Naive B cell (primary cell): ENCODE results near the gene FAM117B. TPM values are rescaled to one million over a fixed set of nuclear protein-coding genes. Genes with fewer than 3 reads are reported as not detected.

Experiments
- ATAC-seq, 2 donors: fragments of 150-1000 bp; cut with Tn5 transposase; 2 replicates each; pipeline ENCODE4 v1.10.0; 2021; ENCODE audit warnings: low read depth in 2 of 2, mild to moderate bottlenecking in 2 of 2, moderate library complexity in 2 of 2
- DNase-seq: peaks from one replicate; pipeline ENCODE4 v3.0.0; 2022
- H3K27ac Mint-ChIP-seq, 6 donors: one replicate each; pipeline ENCODE4 v1.8.0; 2020 to 2022; ENCODE audit warnings: mild to moderate bottlenecking in 6 of 6, mixed read lengths in 6 of 6, moderate library complexity in 5 of 6, inconsistent platforms in 2 of 6
- H3K27me3 Mint-ChIP-seq, 3 donors: one replicate each; pipeline ENCODE4 v1.8.0; 2021 to 2022; ENCODE audit warnings: mixed read lengths in 3 of 3, mild to moderate bottlenecking in 1 of 3
- H3K36me3 Mint-ChIP-seq, 2 donors: one replicate each; pipeline ENCODE4 v1.8.0; 2020 to 2022; ENCODE audit warnings: mixed read lengths in 2 of 2, inconsistent platforms in 1 of 2, mild to moderate bottlenecking in 1 of 2
- H3K4me1 Mint-ChIP-seq, 3 donors: one replicate each; pipeline ENCODE4 v1.8.0; 2020 to 2022; ENCODE audit warnings: mixed read lengths in 3 of 3, inconsistent platforms in 1 of 3, mild to moderate bottlenecking in 1 of 3, moderate library complexity in 1 of 3
- H3K4me3 Mint-ChIP-seq, 8 donors: one replicate each; pipeline ENCODE4 v1.8.0; 2020 to 2022; ENCODE audit warnings: mild to moderate bottlenecking in 8 of 8, mixed read lengths in 8 of 8, moderate library complexity in 8 of 8, inconsistent platforms in 2 of 8
- H3K9me3 Mint-ChIP-seq, 7 donors: one replicate each; pipeline ENCODE4 v1.8.0; 2020 to 2022; ENCODE audit warnings: mixed read lengths in 7 of 7, mild to moderate bottlenecking in 5 of 7, inconsistent platforms in 2 of 7, moderate library complexity in 1 of 7
- polyA plus RNA-seq, 6 donors: library from polyadenylated mRNA; unstranded; fragments of 300-500 nt; fragmentation: Illumina TruSeq; gene quantifications; one replicate each; pipeline ENCODE4 v1.2.3, GENCODE V29; 2021; ENCODE audit warnings: low read depth in 6 of 6

The FAM117B gene
- polyA plus RNA-seq = 10 to 100 TPM; 17.7 to 31.3 (median 21.8) TPM

- Mint-ChIP-seq H3K4me3 (peak within 1 kb of the TSS; percentile 88 to 100 (median 98)), H3K27ac (peak within 1 kb of the TSS; percentile 88 to 99 (median 98)), H3K27me3 (no peaks in the 10 kb centered on the region), H3K9me3 (no peaks in the 10 kb centered on the region), H3K4me1 (peaks cover 40 to 66% (median 44%) of the 10 kb centered on the region in 3 donors), H3K36me3 (peaks cover 5 to 6% of the 10 kb centered on the region in 2 donors)
- ATAC-seq = peak; percentile 83 to 86
- DNase-seq = peak; percentile 98
Measured at GRCh38 chr2:202634556-202635427, at the start of gene FAM117B. Gene FAM117B, plus strand, starts transcription at chr2:202634969. Its CDS starts 219 bp downstream, at chr2:202635188.

GRCh38 chr2:202588647-202589581 lies 45.9 kb upstream of the FAM117B start:
- peak overlapping the region in 3 of 6 donors; percentile 50 to 77 (median 60) for H3K27ac Mint-ChIP-seq

DNA sequence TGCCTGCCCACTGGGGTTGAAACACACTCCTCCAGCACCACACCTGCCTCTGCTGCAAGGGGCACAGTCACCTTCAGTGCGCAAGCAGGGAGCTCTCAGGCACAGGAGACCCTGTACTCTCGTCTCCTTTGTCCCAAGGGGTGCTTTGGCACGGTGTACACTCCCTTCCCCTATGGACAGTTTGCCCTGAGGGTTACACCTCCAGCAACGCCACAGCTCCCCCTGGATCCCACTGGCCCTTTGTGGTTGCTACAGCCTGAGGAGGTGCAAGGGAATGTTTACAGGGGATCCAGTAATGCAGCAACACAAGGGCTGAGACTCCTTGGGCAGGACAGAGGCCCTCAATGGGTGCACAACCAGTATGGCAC lies 45.2 kb upstream of the FAM117B start:
- H3K36me3 Mint-ChIP-seq = no peaks in the 10 kb centered on the region
- H3K27me3 Mint-ChIP-seq = no peaks in the 10 kb centered on the region
- ATAC-seq (no peak), DNase-seq (no peak)
- H3K27ac Mint-ChIP-seq = no peak overlapping the region
- no peaks in the 10 kb centered on the region for H3K9me3 Mint-ChIP-seq
- peaks cover 8 to 23% (median 12%) of the 10 kb centered on the region in 3 donors for H3K4me1 Mint-ChIP-seq
- H3K4me3 Mint-ChIP-seq = no peak overlapping the region

More at GRCh38 chr2:202588647-202589581, 45.9 kb upstream of the FAM117B start:
- Mint-ChIP-seq H3K27me3 (no peaks in the 10 kb centered on the region), H3K36me3 (peaks cover 0 to 3% of the 10 kb centered on the region in 2 donors), H3K9me3 (peaks cover 0 to 4% (median 2%) of the 10 kb centered on the region in 7 donors), H3K4me1 (peaks cover 8 to 23% (median 12%) of the 10 kb centered on the region in 3 donors), H3K4me3 (peak overlapping the region in 5 of 8 donors; percentile 7 to 63 (median 55))
- peak; percentile 71 for DNase-seq
- peak; percentile 93 to 95 for ATAC-seq

- Mint-ChIP-seq H3K4me1 (peaks cover 17 to 23% (median 19%) of the 10 kb centered on the region in 3 donors), H3K27ac (no peak overlapping the region), H3K4me3 (no peak overlapping the region), H3K9me3 (no peaks in the 10 kb centered on the region), H3K36me3 (no peaks in the 10 kb centered on the region), H3K27me3 (no peaks in the 10 kb centered on the region)
- DNase-seq = no peak
- no peak for ATAC-seq
Measured at GRCh38 chr2:202592566-202592965, 42.2 kb upstream of the FAM117B start.

DNA sequence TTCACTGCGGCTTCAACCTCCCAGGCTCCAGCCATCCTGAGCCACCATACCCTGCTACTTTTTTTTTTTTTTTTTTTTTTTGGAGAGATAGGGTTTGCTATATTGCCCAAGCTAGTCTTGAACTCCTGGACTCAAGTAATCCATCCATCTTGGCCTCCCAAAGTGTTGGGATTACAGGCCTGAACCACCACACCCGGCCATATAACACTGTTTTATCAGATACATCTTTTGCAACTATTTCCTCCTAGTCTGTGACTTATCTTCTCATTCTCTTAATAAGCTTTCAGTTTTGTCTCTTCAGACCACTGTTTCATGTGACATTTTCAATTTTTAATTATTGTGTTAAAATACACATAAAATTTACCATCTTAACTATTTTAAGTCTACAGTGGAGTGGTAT lies 35.7 kb upstream of the FAM117B start:
- H3K27me3 Mint-ChIP-seq = no peaks in the 10 kb centered on the region
- peak overlapping the region in 1 of 8 donors; percentile 11 for H3K4me3 Mint-ChIP-seq
- no peak for DNase-seq
- peaks cover 5 to 17% (median 9%) of the 10 kb centered on the region in 3 donors for H3K4me1 Mint-ChIP-seq
- ATAC-seq = no peak
- H3K27ac Mint-ChIP-seq = no peak overlapping the region
- H3K36me3 Mint-ChIP-seq = no peaks in the 10 kb centered on the region
- H3K9me3 Mint-ChIP-seq = no peaks in the 10 kb centered on the region

- DNase-seq = no peak
- Mint-ChIP-seq H3K27ac (no peak overlapping the region), H3K4me3 (no peak overlapping the region), H3K27me3 (no peaks in the 10 kb centered on the region), H3K36me3 (no peaks in the 10 kb centered on the region), H3K9me3 (no peaks in the 10 kb centered on the region), H3K4me1 (peaks cover 5 to 14% (median 10%) of the 10 kb centered on the region in 3 donors)
- ATAC-seq = no peak
Measured at GRCh38 chr2:202599911-202600310, 34.9 kb upstream of the FAM117B start.

DNA sequence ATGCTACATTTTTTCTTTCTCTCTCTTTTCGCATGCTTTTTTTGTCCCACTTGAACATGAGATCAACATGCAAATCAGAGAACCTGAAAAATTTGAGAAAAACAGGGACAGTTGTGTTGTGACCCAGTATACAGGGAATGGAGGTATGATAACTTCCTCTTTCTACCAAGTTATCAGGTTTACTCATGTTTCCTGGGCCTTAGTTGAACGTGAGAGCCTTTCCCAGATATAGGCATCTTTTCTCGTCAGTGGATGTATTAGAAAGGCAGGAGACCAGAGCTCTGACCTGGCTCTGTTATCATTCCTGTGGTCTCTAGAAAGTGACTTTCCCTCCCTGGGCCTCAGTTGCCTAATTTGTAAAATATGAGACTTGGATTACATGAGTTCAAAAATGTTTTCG lies 30.1 kb upstream of the FAM117B start:
- Mint-ChIP-seq H3K4me3 (peak overlapping the region in 1 of 8 donors; percentile 15), H3K9me3 (peaks cover 0 to 2% (median 0%) of the 10 kb centered on the region in 7 donors), H3K4me1 (peaks cover 18 to 30% (median 22%) of the 10 kb centered on the region in 3 donors), H3K27me3 (no peaks in the 10 kb centered on the region), H3K36me3 (no peaks in the 10 kb centered on the region), H3K27ac (no peak overlapping the region)
- ATAC-seq = no peak
- no peak for DNase-seq

DNA sequence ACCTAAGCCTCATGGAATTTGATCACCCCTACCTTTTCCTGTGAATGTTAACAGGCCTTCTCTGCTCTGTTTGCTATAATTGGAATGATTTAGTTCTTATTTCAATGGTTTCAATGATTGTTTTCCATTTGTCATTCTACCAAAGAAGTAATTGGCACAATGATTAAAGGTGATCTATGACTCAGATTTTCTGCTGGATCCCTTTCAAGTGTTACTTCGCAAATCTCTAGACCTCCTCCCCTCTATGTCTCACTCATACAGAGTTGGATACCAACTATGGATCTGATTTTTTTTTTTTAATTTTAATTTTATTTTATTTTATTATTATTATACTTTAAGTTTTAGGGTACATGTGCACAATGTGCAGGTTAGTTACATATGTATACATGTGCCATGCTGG lies 29.6 kb upstream of the FAM117B start:
- no peak for ATAC-seq
- no peaks in the 10 kb centered on the region for H3K36me3 Mint-ChIP-seq
- peaks cover 22 to 35% (median 26%) of the 10 kb centered on the region in 3 donors for H3K4me1 Mint-ChIP-seq

GRCh38 chr2:202608142-202608852 lies 26.5 kb upstream of the FAM117B start:
- Mint-ChIP-seq H3K9me3 (peaks cover 0 to 2% (median 0%) of the 10 kb centered on the region in 7 donors), H3K4me1 (peaks cover 26 to 39% (median 30%) of the 10 kb centered on the region in 3 donors), H3K4me3 (peak overlapping the region in 7 of 8 donors; percentile 35 to 81 (median 65)), H3K27ac (peak overlapping the region in 5 of 6 donors; percentile 14 to 81 (median 62)), H3K27me3 (no peaks in the 10 kb centered on the region), H3K36me3 (no peaks in the 10 kb centered on the region)
- ATAC-seq = peak; percentile 84 to 88
- peak; percentile 32 for DNase-seq

More for the DNA sequence above, 29.6 kb upstream of the FAM117B start:
- Mint-ChIP-seq H3K4me3 (no peak overlapping the region), H3K27ac (no peak overlapping the region), H3K27me3 (no peaks in the 10 kb centered on the region), H3K9me3 (peaks cover 0 to 2% (median 0%) of the 10 kb centered on the region in 7 donors)
- DNase-seq = no peak

- Mint-ChIP-seq H3K27ac (peak overlapping the region in 5 of 6 donors; percentile 12 to 94 (median 81)), H3K36me3 (no peaks in the 10 kb centered on the region), H3K27me3 (no peaks in the 10 kb centered on the region), H3K4me3 (peak overlapping the region in 6 of 8 donors; percentile 6 to 71 (median 62)), H3K9me3 (peaks cover 0 to 2% (median 0%) of the 10 kb centered on the region in 7 donors), H3K4me1 (peaks cover 26 to 38% (median 30%) of the 10 kb centered on the region in 3 donors)
- ATAC-seq (peak; percentile 72 to 78), DNase-seq (no peak)
Measured at GRCh38 chr2:202609381-202610145, 25.2 kb upstream of the FAM117B start.

- H3K4me3 Mint-ChIP-seq = no peak overlapping the region
Measured at GRCh38 chr2:202610380-202610779, 24.4 kb upstream of the FAM117B start.

GRCh38 chr2:202612145-202612544 lies 22.6 kb upstream of the FAM117B start:
- no peak overlapping the region for H3K27ac Mint-ChIP-seq
- H3K4me1 Mint-ChIP-seq = peaks cover 26 to 34% (median 30%) of the 10 kb centered on the region in 3 donors
- no peak for DNase-seq
- no peak overlapping the region for H3K4me3 Mint-ChIP-seq
- no peak for ATAC-seq
- H3K27me3 Mint-ChIP-seq = no peaks in the 10 kb centered on the region
- H3K36me3 Mint-ChIP-seq = no peaks in the 10 kb centered on the region
- no peaks in the 10 kb centered on the region for H3K9me3 Mint-ChIP-seq

More at GRCh38 chr2:202610380-202610779, 24.4 kb upstream of the FAM117B start:
- H3K27me3 Mint-ChIP-seq = no peaks in the 10 kb centered on the region
- DNase-seq (no peak), ATAC-seq (no peak)
- H3K9me3 Mint-ChIP-seq = no peaks in the 10 kb centered on the region
- peaks cover 26 to 34% (median 30%) of the 10 kb centered on the region in 3 donors for H3K4me1 Mint-ChIP-seq
- H3K36me3 Mint-ChIP-seq = no peaks in the 10 kb centered on the region
- H3K27ac Mint-ChIP-seq = peak overlapping the region in 1 of 6 donors; percentile 81
